SU-DHL-6 (cell line): ENCODE data around the gene MOCS1.

ENCODE experiments used
- H2AFZ ChIP-seq: fragments of 200-600 bp; sonication (generic); 2 replicates; pipeline ENCODE4 v1.6.1; 2014; ENCODE audit warnings: low read depth, mild to moderate bottlenecking, moderate library complexity, mixed read lengths, antibody characterized with exemption, low read length; ENCODE audit not compliant: severe bottlenecking
- H3F3A ChIP-seq: fragments of 200-600 bp; shearing (Covaris generic); 2 replicates; pipeline ENCODE4 v1.6.0; 2016; ENCODE audit warnings: antibody characterized with exemption, mild to moderate bottlenecking; ENCODE audit not compliant: insufficient read depth
- H3K27ac ChIP-seq: fragments of 200-600 bp; sonication (generic); 2 replicates; pipeline ENCODE4 v1.5.1; 2016; ENCODE audit warnings: low read depth, mild to moderate bottlenecking, low read length, moderate library complexity, mixed read lengths
- H3K27me3 ChIP-seq: fragments of 200-600 bp; sonication (generic), shearing (Covaris generic); 2 replicates; pipeline ENCODE4 v1.6.0; 2014; ENCODE audit warnings: mild to moderate bottlenecking, low read length
- H3K36me3 ChIP-seq: fragments of 200-600 bp; sonication (generic); 2 replicates; pipeline ENCODE4 v1.6.1; 2014; ENCODE audit warnings: mild to moderate bottlenecking, low read length, mixed read lengths
- H3K4me2 ChIP-seq: fragments of 300-600, 200-600 bp; shearing (Covaris generic), sonication (generic); 2 replicates; pipeline ENCODE4 v1.6.0; 2014; ENCODE audit warnings: low read length, low read depth, mild to moderate bottlenecking; ENCODE audit not compliant: poor library complexity, severe bottlenecking
- H3K4me3 ChIP-seq: fragments of 200-600 bp; sonication (generic); 2 replicates; pipeline ENCODE4 v1.5.1; 2014; ENCODE audit warnings: antibody characterized with exemption, low read length, mild to moderate bottlenecking, mixed read lengths; ENCODE audit not compliant: insufficient read depth, poor library complexity, severe bottlenecking
- H3K79me2 ChIP-seq: fragments of 200-600 bp; sonication (generic); 2 replicates; pipeline ENCODE4 v1.6.1; 2014; ENCODE audit warnings: mild to moderate bottlenecking, low read length, moderate library complexity; ENCODE audit not compliant: insufficient read depth
- H3K9ac ChIP-seq: fragments of 200-600 bp; sonication (generic); 2 replicates; pipeline ENCODE4 v1.7.0; 2014; ENCODE audit warnings: mild to moderate bottlenecking, low read length
- H3K9me2 ChIP-seq: fragments of 200-600 bp; sonication (generic); replicated peaks from 2 replicates; pipeline ENCODE4 v1.6.1; 2014; ENCODE audit warnings: low read length; ENCODE audit not compliant: insufficient read depth
- H3K9me3 ChIP-seq: fragments of 200-600 bp; sonication (generic); 2 replicates; pipeline ENCODE4 v1.6.1; 2014; ENCODE audit warnings: low read length, mixed read lengths; ENCODE audit not compliant: insufficient read depth
- H4K20me1 ChIP-seq: fragments of 200-600 bp; sonication (generic); 2 replicates; pipeline ENCODE4 v1.6.1; 2014; ENCODE audit warnings: low read depth, mild to moderate bottlenecking, antibody characterized with exemption, low read length, moderate library complexity, mixed read lengths
- CTCF ChIP-seq: fragments of 200-600 bp; sonication (generic); IDR thresholded peaks from one replicate; pipeline ENCODE4 v1.5.1; 2017; ENCODE audit warnings: antibody characterized with exemption, mild to moderate bottlenecking, low read length, moderate library complexity; ENCODE audit not compliant: insufficient read depth, poor library complexity, severe bottlenecking
- EZH2phosphoT487 ChIP-seq: fragments of 200-600 bp; sonication (generic), shearing (Covaris generic); conservative IDR thresholded peaks from 2 replicates; pipeline ENCODE4 v1.6.1; 2018; ENCODE audit warnings: mild to moderate bottlenecking, antibody characterized with exemption, low read length, moderate library complexity, mixed read lengths

The MOCS1 gene

GRCh38 chr6:39870950-39871349, 63.3 kb downstream of the MOCS1 start:
- no peak overlapping the region for H3K9ac ChIP-seq
- no peaks in the 10 kb centered on the region for H3K36me3 ChIP-seq
- H3K4me2 ChIP-seq = no peak overlapping the region

GRCh38 chr6:39867592-39867991, 66.7 kb downstream of the MOCS1 start:
- no peak overlapping the region for H3K4me2 ChIP-seq
- H3K9ac ChIP-seq = no peak overlapping the region
- H3K4me3 ChIP-seq = no peak overlapping the region
- no peak overlapping the region for H3K27ac ChIP-seq
- no peaks in the 10 kb centered on the region for H3F3A ChIP-seq
- no peaks in the 10 kb centered on the region for H3K36me3 ChIP-seq
- no peaks in the 10 kb centered on the region for H3K9me3 ChIP-seq
- no peaks in the 10 kb centered on the region for H3K9me2 ChIP-seq
- no peak for TF ChIP-seq CTCF
- no peak for TF ChIP-seq EZH2phosphoT487
- H4K20me1 ChIP-seq = no peaks in the 10 kb centered on the region
- no peaks in the 10 kb centered on the region for H3K27me3 ChIP-seq
- no peak overlapping the region for H2AFZ ChIP-seq
- H3K79me2 ChIP-seq = no peaks in the 10 kb centered on the region

More at GRCh38 chr6:39870950-39871349, 63.3 kb downstream of the MOCS1 start:
- Histone ChIP-seq H3F3A (no peaks in the 10 kb centered on the region), H3K4me3 (no peak overlapping the region), H3K9me3 (no peaks in the 10 kb centered on the region), H3K27me3 (no peaks in the 10 kb centered on the region), H3K9me2 (no peaks in the 10 kb centered on the region), H3K27ac (no peak overlapping the region), H4K20me1 (no peaks in the 10 kb centered on the region), H3K79me2 (no peaks in the 10 kb centered on the region), H2AFZ (no peak overlapping the region)
- TF ChIP-seq EZH2phosphoT487 (no peak), CTCF (no peak)

- Histone ChIP-seq H2AFZ (no peak overlapping the region), H4K20me1 (no peaks in the 10 kb centered on the region), H3F3A (no peaks in the 10 kb centered on the region), H3K27me3 (no peaks in the 10 kb centered on the region), H3K9me2 (no peaks in the 10 kb centered on the region), H3K4me3 (no peak overlapping the region), H3K9ac (no peak overlapping the region), H3K27ac (no peak overlapping the region), H3K79me2 (no peaks in the 10 kb centered on the region), H3K36me3 (no peaks in the 10 kb centered on the region), H3K4me2 (no peak overlapping the region), H3K9me3 (no peaks in the 10 kb centered on the region)
- TF ChIP-seq EZH2phosphoT487 (no peak), CTCF (peak; percentile 97)
Observed at GRCh38 chr6:39865011-39865888, 69.0 kb downstream of the MOCS1 start.
